HEK293T (cell line): Measurements from ENCODE around the gene CHRNE.

ENCODE experiments used
- BHLHE40 ChIP-seq: fragments of 450-650 bp; IDR thresholded peaks from 2 replicates; pipeline ENCODE4 v1.6.1; 2016; ENCODE audit warnings: mild to moderate bottlenecking, moderate library complexity, borderline replicate concordance
- FOXA1 ChIP-seq: fragments of 450-650 bp; IDR thresholded peaks from 2 replicates; pipeline ENCODE4 v1.6.1; 2016; ENCODE audit warnings: mild to moderate bottlenecking
- FOXM1 ChIP-seq: fragments of 450-650 bp; IDR thresholded peaks from 2 replicates; pipeline ENCODE4 v1.6.1; 2017; ENCODE audit warnings: mild to moderate bottlenecking, borderline replicate concordance
- L3MBTL2 ChIP-seq: fragments of 450-650 bp; conservative IDR thresholded peaks from 2 replicates; pipeline ENCODE4 v1.6.1; 2016; ENCODE audit warnings: mild to moderate bottlenecking
- SP1 ChIP-seq: fragments of 450-650 bp; IDR thresholded peaks from 2 replicates; pipeline ENCODE4 v1.6.1; 2017
- SUZ12 ChIP-seq: fragments of 450-650 bp; IDR thresholded peaks from 2 replicates; pipeline ENCODE4 v1.6.1; 2016; ENCODE audit warnings: mild to moderate bottlenecking
- TARDBP ChIP-seq: fragments of 450-650 bp; IDR thresholded peaks from 2 replicates; pipeline ENCODE4 v1.6.1; 2016
- ZNF384 ChIP-seq: fragments of 450-650 bp; IDR thresholded peaks from 2 replicates; pipeline ENCODE4 v1.6.1; 2016

- TF ChIP-seq SUZ12 (no peak), SP1 (no peak), FOXA1 (no peak), TARDBP (no peak), BHLHE40 (no peak), ZNF384 (no peak), FOXM1 (no peak), L3MBTL2 (no peak)
Observed at GRCh38 chr17:4919511-4920047, 16.7 kb upstream of the CHRNE start.
